Mesodermal cell (in vitro differentiated cells): ENCODE data around the gene UBA1.

Experiments used
- H3K27ac ChIP-seq: 2 replicates; pipeline ENCODE4 v1.7.0; 2013; ENCODE audit warnings: mild to moderate bottlenecking, low read depth, low read length, moderate library complexity; ENCODE audit not compliant: severe bottlenecking
- H3K36me3 ChIP-seq: 2 replicates; pipeline ENCODE4 v1.7.1; 2013; ENCODE audit warnings: mild to moderate bottlenecking, low read length, moderate library complexity; ENCODE audit not compliant: control insufficient read depth, insufficient read depth
- H3K4me1 ChIP-seq: one replicate; pipeline ENCODE4 v1.7.1; 2013; ENCODE audit warnings: mild to moderate bottlenecking, low read length; ENCODE audit not compliant: insufficient read depth, control insufficient read depth, poor library complexity, severe bottlenecking
- H3K4me3 ChIP-seq: 2 replicates; pipeline ENCODE4 v1.7.0; 2013; ENCODE audit warnings: low read length, control low read depth, mild to moderate bottlenecking; ENCODE audit not compliant: insufficient read depth, poor library complexity, severe bottlenecking; ENCODE audit errors: extremely low read depth
- H3K9me3 ChIP-seq: 2 replicates; pipeline ENCODE4 v1.7.1; 2013; ENCODE audit warnings: mild to moderate bottlenecking, low read length, moderate library complexity; ENCODE audit not compliant: control insufficient read depth
- WGBS, 2 experiments: methylation state at CpG; one replicate each; pipeline ENCODE4 v1.1.5; 2013; ENCODE audit warnings: missing lambda C conversion rate in 2 of 2; ENCODE audit not compliant: insufficient coverage in 2 of 2; 5-methylcytosine and 5-hydroxymethylcytosine counted together

The UBA1 gene

GRCh38 chrX:47201345-47201944 is 7.8 kb downstream of the UBA1 start:
- Histone ChIP-seq H3K4me3 (no peak overlapping the region), H3K27ac (no peak overlapping the region), H3K36me3 (peaks cover 82% of the 10 kb centered on the region), H3K9me3 (no peaks in the 10 kb centered on the region), H3K4me1 (peaks cover 9% of the 10 kb centered on the region)
- WGBS, 2 experiments, result 95% methylated on average over 7 of the region's 9 CpGs; no CpG with 5 or more reads in 1 of the 2 experiments

GRCh38 chrX:47202316-47202715 is 8.7 kb downstream of the UBA1 start:
- 95 to 96% methylated on average over 2 to 5 of the region's 11 CpGs for WGBS, 2 experiments
- peaks cover 6% of the 10 kb centered on the region for H3K4me1 ChIP-seq
- no peaks in the 10 kb centered on the region for H3K9me3 ChIP-seq
- no peak overlapping the region for H3K4me3 ChIP-seq
- H3K27ac ChIP-seq, result no peak overlapping the region
- H3K36me3 ChIP-seq, result peaks cover 85% of the 10 kb centered on the region

GRCh38 chrX:47202877-47203276 is 9.2 kb downstream of the UBA1 start:
- H3K9me3 ChIP-seq, result no peaks in the 10 kb centered on the region
- peaks cover 3% of the 10 kb centered on the region for H3K4me1 ChIP-seq
- peaks cover 90% of the 10 kb centered on the region for H3K36me3 ChIP-seq
- H3K27ac ChIP-seq, result no peak overlapping the region
- H3K4me3 ChIP-seq, result no peak overlapping the region
- WGBS, 2 experiments, result 94 to 96% methylated on average over 3 of the region's 4 CpGs

GRCh38 chrX:47204970-47205369 is 11.3 kb downstream of the UBA1 start:
- H3K36me3 ChIP-seq, result peaks cover 90% of the 10 kb centered on the region
- H3K27ac ChIP-seq, result no peak overlapping the region
- no peak overlapping the region for H3K4me3 ChIP-seq
- H3K9me3 ChIP-seq, result no peaks in the 10 kb centered on the region
- 93 to 100% methylated on average over 1 to 3 of the region's 5 CpGs for WGBS, 2 experiments
- no peaks in the 10 kb centered on the region for H3K4me1 ChIP-seq

- Histone ChIP-seq H3K4me1 (no peaks in the 10 kb centered on the region), H3K27ac (no peak overlapping the region), H3K36me3 (peaks cover 90% of the 10 kb centered on the region), H3K4me3 (no peak overlapping the region), H3K9me3 (no peaks in the 10 kb centered on the region)
- 100% methylated on average over 1 of the region's 3 CpGs; no CpG with 5 or more reads in 1 of the 2 experiments for WGBS, 2 experiments
Observed at GRCh38 chrX:47206316-47206715, 12.7 kb downstream of the UBA1 start.

- Histone ChIP-seq H3K9me3 (no peaks in the 10 kb centered on the region), H3K4me1 (no peaks in the 10 kb centered on the region), H3K4me3 (no peak overlapping the region), H3K36me3 (peaks cover 91% of the 10 kb centered on the region), H3K27ac (no peak overlapping the region)
- 100% methylated on average over 1 of the region's 12 CpGs; no CpG with 5 or more reads in 1 of the 2 experiments for WGBS, 2 experiments
Observed at GRCh38 chrX:47208108-47208507, 14.5 kb downstream of the UBA1 start.

- Histone ChIP-seq H3K36me3 (peaks cover 88% of the 10 kb centered on the region), H3K9me3 (no peaks in the 10 kb centered on the region), H3K4me3 (no peak overlapping the region), H3K4me1 (no peaks in the 10 kb centered on the region), H3K27ac (no peak overlapping the region)
- WGBS, 2 experiments, result 94 to 96% methylated on average over 12 to 15 of the region's 16 CpGs
Observed at GRCh38 chrX:47209508-47210238, 16.0 kb downstream of the UBA1 start.

GRCh38 chrX:47210661-47211425 is 17.2 kb downstream of the UBA1 start:
- Histone ChIP-seq H3K36me3 (peaks cover 88% of the 10 kb centered on the region), H3K4me1 (peaks cover 3% of the 10 kb centered on the region), H3K9me3 (no peaks in the 10 kb centered on the region), H3K27ac (no peak overlapping the region), H3K4me3 (no peak overlapping the region)
- WGBS, 2 experiments, result 94 to 100% methylated on average over 3 to 5 of the region's 15 CpGs

GRCh38 chrX:47212381-47213293 is 19.0 kb downstream of the UBA1 start:
- H3K36me3 ChIP-seq, result peaks cover 78% of the 10 kb centered on the region
- H3K27ac ChIP-seq, result no peak overlapping the region
- no peaks in the 10 kb centered on the region for H3K9me3 ChIP-seq
- WGBS, 2 experiments, result 100% methylated on average over 3 of the region's 12 CpGs; no CpG with 5 or more reads in 1 of the 2 experiments
- H3K4me1 ChIP-seq, result peaks cover 7% of the 10 kb centered on the region
- H3K4me3 ChIP-seq, result no peak overlapping the region

GRCh38 chrX:47214435-47215077 is 20.9 kb downstream of the UBA1 start:
- Histone ChIP-seq H3K9me3 (no peaks in the 10 kb centered on the region), H3K36me3 (peaks cover 61% of the 10 kb centered on the region), H3K27ac (no peak overlapping the region), H3K4me1 (peaks cover 7% of the 10 kb centered on the region), H3K4me3 (no peak overlapping the region)
- WGBS, 2 experiments, result 98 to 100% methylated on average over 12 to 15 of the region's 20 CpGs
